BLaER1 treated with 17β-estradiol and CSF1 and Interleukin-3, amounts not matched to agents 10 nM and 100 nM (cell line): ENCODE data around the gene TMA7.

Experiments used
- H3K27ac ChIP-seq, 11 experiments: shearing (Covaris generic); formaldehyde crosslinking; 2 replicates each; pipeline ENCODE4 v1.8.1; 2022
- H3K27me3 ChIP-seq, 11 experiments: shearing (Covaris generic); formaldehyde crosslinking; 2 replicates each; pipeline ENCODE4 v1.8.1; 2022
- H3K36me3 ChIP-seq, 11 experiments: shearing (Covaris generic); formaldehyde crosslinking; 2 replicates each; pipeline ENCODE4 v1.8.1; 2022
- H3K4me1 ChIP-seq, 10 experiments: shearing (Covaris generic); formaldehyde crosslinking; 2 replicates each; pipeline ENCODE4 v1.8.1; 2022
- H3K4me2 ChIP-seq, 11 experiments: shearing (Covaris generic); formaldehyde crosslinking; 2 replicates each; pipeline ENCODE4 v1.8.1; 2022
- H3K4me3 ChIP-seq, 10 experiments: shearing (Covaris generic); formaldehyde crosslinking; 2 replicates each; pipeline ENCODE4 v1.8.1; 2022
- H3K9ac ChIP-seq, 11 experiments: shearing (Covaris generic); formaldehyde crosslinking; 2 replicates each; pipeline ENCODE4 v1.8.1; 2022
- H3K9me3 ChIP-seq, 11 experiments: shearing (Covaris generic); formaldehyde crosslinking; replicated peaks in 1 of 11; 2 replicates each; pipeline ENCODE4 v1.8.1; 2022
- H4K20me1 ChIP-seq, 11 experiments: shearing (Covaris generic); formaldehyde crosslinking; 2 replicates each; pipeline ENCODE4 v1.8.1; 2022
- Cebpa-rat ChIP-seq, 11 experiments: shearing (Covaris generic); IDR thresholded peaks; 2 replicates each; pipeline ENCODE4 v1.8.1; 2022

Gene TMA7

DNA sequence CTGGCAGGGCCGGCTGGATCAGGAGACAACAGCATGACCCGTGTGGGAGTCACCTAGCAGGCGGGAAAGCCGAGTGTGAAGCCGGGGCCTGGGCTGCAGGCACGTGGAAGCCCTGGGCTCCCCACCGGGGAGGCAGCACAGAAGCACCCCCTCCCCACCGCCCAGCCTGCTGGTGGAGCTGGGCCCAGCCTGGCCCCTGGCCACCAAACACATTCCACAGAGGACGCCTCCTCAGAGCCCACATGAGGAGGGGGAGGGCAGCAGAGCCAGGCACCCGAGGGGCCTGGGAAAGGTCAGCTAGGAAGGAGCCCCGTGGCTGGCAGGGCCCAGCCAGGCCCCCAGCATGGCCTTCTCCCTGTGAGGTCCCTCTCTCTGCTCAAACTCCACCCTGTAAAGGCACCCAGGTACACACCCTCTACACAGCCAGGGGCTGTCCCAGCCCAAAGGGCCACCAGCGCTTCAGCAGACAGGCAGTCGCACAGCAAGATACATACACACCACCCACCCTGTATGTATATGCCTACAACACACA, 14.7 kb upstream of the TMA7 start:
- Histone ChIP-seq H3K4me2 (peak overlapping the region; percentile 35 to 100 (median 97); a peak in 21 of 22 replicates), H3K27ac (peak overlapping the region in 9 of 11 experiments; percentile 52 to 99 (median 97); a peak in 15 of 22 replicates), H3K27me3 (no peaks in the 10 kb centered on the region), H3K4me3 (0 out of 20 replicates have a peak overlapping the region, but pooled peaks of 1 of the 10 experiments have one; percentile 89), H3K36me3 (peaks cover 0 to 51% (median 37%) of the 10 kb centered on the region in 11 experiments; a peak in 19 of 22 replicates), H3K9ac (peak overlapping the region in 10 of 11 experiments; percentile 21 to 100 (median 98); a peak in 17 of 22 replicates), H4K20me1 (peaks cover 0 to 81% (median 69%) of the 10 kb centered on the region in 11 experiments; a peak in 18 of 22 replicates), H3K9me3 (no peaks in the 10 kb centered on the region), H3K4me1 (peaks cover 53 to 75% (median 74%) of the 10 kb centered on the region in 10 experiments)
- no peak for TF ChIP-seq Cebpa-rat (IDR thresholded peaks at IDR 0.05)

DNA sequence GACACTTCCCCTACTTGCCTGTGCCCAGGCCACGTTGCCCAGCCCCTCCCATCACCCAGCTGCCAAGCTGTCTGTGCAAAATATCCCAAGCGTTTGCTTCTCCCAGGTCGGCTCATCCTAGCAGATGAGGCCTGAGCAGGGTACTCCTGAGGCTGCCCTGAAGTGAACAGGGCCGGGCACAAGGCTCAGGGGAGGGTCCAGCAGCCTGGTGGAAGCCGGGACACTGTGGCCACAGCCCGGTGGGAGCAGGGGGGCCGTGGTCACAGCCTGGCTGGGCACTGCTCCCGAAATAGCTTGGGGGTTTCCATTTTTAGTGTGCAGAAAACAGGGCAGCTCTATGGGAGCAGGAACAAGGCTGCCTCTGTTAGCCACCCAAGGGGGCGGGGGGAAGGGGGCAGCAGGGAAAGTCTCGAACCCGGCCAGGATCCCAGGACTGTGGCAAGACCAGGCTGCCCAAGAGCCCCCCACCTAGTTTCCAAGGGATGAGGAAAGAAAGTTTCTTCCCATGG, 13.6 kb upstream of the TMA7 start:
- H3K9me3 ChIP-seq = no peaks in the 10 kb centered on the region
- no peaks in the 10 kb centered on the region for H3K27me3 ChIP-seq
- peaks cover 53 to 85% (median 78%) of the 10 kb centered on the region in 10 experiments for H3K4me1 ChIP-seq
- TF ChIP-seq Cebpa-rat (IDR thresholded peaks at IDR 0.05) = no peak
- peak overlapping the region; percentile 21 to 100 (median 97); a peak in 20 of 22 replicates for H3K9ac ChIP-seq
- H4K20me1 ChIP-seq = peaks cover 0 to 70% (median 58%) of the 10 kb centered on the region in 11 experiments; a peak in 18 of 22 replicates
- H3K36me3 ChIP-seq = peaks cover 0 to 40% (median 28%) of the 10 kb centered on the region in 11 experiments; a peak in 18 of 22 replicates
- peak overlapping the region in 8 of 10 experiments; percentile 88 to 97 (median 93); a peak in 16 of 20 replicates for H3K4me3 ChIP-seq
- peak overlapping the region in 9 of 11 experiments; percentile 52 to 99 (median 97); a peak in 18 of 22 replicates for H3K27ac ChIP-seq
- peak overlapping the region; percentile 87 to 100 (median 98) for H3K4me2 ChIP-seq

DNA sequence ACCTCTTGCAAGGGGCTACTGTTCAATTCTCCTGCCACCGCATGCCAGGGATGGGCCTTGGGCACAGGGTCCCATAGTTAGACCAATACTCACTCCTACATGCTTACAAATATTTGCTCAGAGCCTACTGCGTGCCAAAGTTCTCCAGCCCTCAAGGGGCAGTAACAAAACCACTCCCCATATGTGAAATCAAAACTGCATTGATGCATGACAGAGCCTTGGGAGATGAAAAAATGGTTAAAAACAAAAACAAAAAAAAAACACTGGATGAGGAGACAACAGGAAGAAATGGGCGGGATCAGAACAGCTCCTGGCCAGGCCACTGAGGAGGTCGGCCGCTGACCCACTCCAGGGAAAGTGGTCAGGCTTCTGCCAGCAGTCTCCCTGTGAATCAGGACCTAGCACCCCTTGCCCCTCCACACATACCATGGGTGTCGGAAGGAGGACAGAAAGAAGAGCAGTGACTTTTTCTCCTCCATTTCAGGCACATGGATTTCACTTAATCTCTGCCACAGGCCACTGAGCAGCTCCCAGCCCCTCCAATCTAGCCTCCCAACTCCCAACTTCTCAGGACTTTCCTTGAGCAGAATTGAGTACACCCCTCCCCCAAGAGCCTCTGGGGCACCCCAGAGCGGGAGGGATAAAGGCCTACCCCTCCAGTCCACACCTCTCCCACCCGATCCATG, 13.0 kb upstream of the TMA7 start:
- H3K9me3 ChIP-seq = no peaks in the 10 kb centered on the region
- peak overlapping the region; percentile 87 to 100 (median 98) for H3K4me2 ChIP-seq
- peak overlapping the region in 9 of 11 experiments; percentile 52 to 99 (median 97); a peak in 18 of 22 replicates for H3K27ac ChIP-seq
- peaks cover 0 to 63% (median 52%) of the 10 kb centered on the region in 11 experiments; a peak in 18 of 22 replicates for H4K20me1 ChIP-seq
- peaks cover 53 to 82% (median 75%) of the 10 kb centered on the region in 10 experiments for H3K4me1 ChIP-seq
- H3K27me3 ChIP-seq = no peaks in the 10 kb centered on the region
- peak overlapping the region; percentile 1 to 100 (median 97); a peak in 21 of 22 replicates for H3K9ac ChIP-seq
- TF ChIP-seq Cebpa-rat (IDR thresholded peaks at IDR 0.05) = no peak
- H3K36me3 ChIP-seq = peaks cover 3 to 34% (median 25%) of the 10 kb centered on the region in 11 experiments; a peak in 21 of 22 replicates
- peak overlapping the region in 9 of 10 experiments; percentile 88 to 97 (median 92); a peak in 17 of 20 replicates for H3K4me3 ChIP-seq

DNA sequence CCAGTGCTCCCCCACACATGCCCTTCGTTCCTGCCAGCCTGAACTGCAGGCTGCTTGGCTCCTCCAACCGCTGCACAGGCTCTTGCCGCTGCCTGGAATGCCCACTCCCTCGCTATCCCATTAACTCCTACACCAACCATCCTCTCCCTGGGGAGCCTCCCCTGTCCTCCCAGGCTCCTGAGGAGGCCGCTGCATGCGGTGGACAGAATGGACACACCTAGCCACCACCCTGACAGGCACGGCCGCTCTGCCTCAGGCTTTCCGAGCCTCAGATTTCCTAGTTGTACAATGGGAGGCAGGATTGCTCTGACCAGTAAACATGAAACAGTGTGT, 12.5 kb upstream of the TMA7 start:
- H3K27ac ChIP-seq = peak overlapping the region in 9 of 11 experiments; percentile 52 to 99 (median 97); a peak in 18 of 22 replicates

DNA sequence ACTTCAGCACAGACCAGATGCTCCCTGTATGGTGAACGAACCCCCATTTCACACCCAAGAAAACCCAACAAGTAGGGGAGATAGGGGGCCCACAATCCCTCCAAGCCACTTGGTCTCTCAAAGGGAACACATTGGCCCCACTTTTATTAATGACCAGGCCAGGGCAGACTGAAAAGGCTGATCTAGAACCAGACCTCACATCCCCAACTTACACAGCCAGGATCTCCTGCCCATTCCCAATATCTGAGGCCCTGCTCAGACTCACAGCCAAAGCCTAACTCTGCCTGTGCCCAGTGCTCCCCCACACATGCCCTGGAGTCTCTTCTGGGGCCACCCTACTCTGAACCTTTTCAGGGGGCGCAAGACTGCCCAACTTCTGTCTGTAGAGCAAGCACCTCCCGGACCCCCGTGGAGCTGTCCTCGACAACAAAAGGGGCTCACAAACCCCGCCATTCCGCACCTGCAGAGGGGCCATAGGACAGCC, 11.9 kb upstream of the TMA7 start:
- H4K20me1 ChIP-seq = peaks cover 0 to 56% (median 42%) of the 10 kb centered on the region in 11 experiments; a peak in 18 of 22 replicates
- H3K4me1 ChIP-seq = peaks cover 45 to 72% (median 65%) of the 10 kb centered on the region in 10 experiments
- H3K9me3 ChIP-seq = no peaks in the 10 kb centered on the region
- H3K4me3 ChIP-seq = peak overlapping the region; percentile 88 to 97 (median 92)
- peaks cover 14 to 39% (median 29%) of the 10 kb centered on the region in 11 experiments for H3K36me3 ChIP-seq
- H3K27ac ChIP-seq = peak overlapping the region in 9 of 11 experiments; percentile 52 to 99 (median 97); a peak in 18 of 22 replicates
- no peak for TF ChIP-seq Cebpa-rat (IDR thresholded peaks at IDR 0.05)
- H3K4me2 ChIP-seq = peak overlapping the region; percentile 87 to 100 (median 98)
- H3K27me3 ChIP-seq = no peaks in the 10 kb centered on the region
- peak overlapping the region; percentile 89 to 100 (median 97) for H3K9ac ChIP-seq

More for the DNA sequence above, 12.5 kb upstream of the TMA7 start:
- H3K4me1 ChIP-seq = peaks cover 50 to 77% (median 70%) of the 10 kb centered on the region in 10 experiments
- H3K9ac ChIP-seq = peak overlapping the region; percentile 89 to 100 (median 97); a peak in 21 of 22 replicates
- H3K4me2 ChIP-seq = peak overlapping the region; percentile 87 to 100 (median 98)
- TF ChIP-seq Cebpa-rat (IDR thresholded peaks at IDR 0.05) = no peak
- H3K36me3 ChIP-seq = peaks cover 8 to 35% (median 29%) of the 10 kb centered on the region in 11 experiments
- peak overlapping the region in 9 of 10 experiments; percentile 88 to 97 (median 92); a peak in 18 of 20 replicates for H3K4me3 ChIP-seq
- H4K20me1 ChIP-seq = peaks cover 0 to 58% (median 47%) of the 10 kb centered on the region in 11 experiments; a peak in 18 of 22 replicates
- H3K27me3 ChIP-seq = no peaks in the 10 kb centered on the region
- no peaks in the 10 kb centered on the region for H3K9me3 ChIP-seq

DNA sequence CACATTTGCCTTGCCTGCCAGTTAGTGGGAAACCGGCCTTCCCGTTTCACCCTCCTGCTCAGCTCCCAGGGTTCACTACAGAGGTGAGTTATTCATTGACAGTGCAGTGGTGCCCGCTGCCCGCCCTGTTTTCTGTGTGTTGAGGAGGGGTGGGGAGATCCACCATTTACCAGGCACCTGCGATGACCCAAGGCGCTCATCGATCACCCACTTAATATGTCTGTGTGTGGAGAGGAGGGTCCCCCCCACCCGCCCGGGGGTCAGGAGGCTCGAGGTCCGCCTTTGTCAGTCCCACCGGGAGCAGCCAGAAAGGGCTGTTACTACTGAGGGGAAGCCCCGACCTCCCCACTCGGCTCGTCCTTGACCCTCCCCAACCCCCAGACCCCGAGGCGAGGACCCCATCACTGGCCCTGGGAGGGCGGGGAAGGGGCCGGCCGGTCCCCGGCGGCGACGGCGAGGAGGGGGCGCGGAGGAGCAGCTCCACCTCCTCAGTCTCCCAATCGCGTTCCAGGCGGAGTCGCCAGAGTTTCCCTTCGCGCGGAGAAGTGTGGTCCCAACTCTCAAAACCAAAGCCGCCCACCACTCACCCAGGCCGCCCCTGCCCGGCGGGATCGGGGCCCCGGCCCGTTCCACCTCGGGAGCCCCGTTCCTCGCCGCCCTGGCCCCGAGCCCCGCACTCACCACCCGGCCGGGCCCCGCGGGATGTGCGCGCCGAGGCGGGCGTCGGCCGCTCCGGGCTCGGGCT, 11.3 kb upstream of the TMA7 start:
- H3K36me3 ChIP-seq = peaks cover 20 to 40% (median 29%) of the 10 kb centered on the region in 11 experiments
- no peaks in the 10 kb centered on the region for H3K27me3 ChIP-seq
- no peaks in the 10 kb centered on the region for H3K9me3 ChIP-seq
- H3K4me1 ChIP-seq = peaks cover 39 to 66% (median 59%) of the 10 kb centered on the region in 10 experiments
- peak overlapping the region; percentile 88 to 97 (median 92) for H3K4me3 ChIP-seq
- H3K4me2 ChIP-seq = peak overlapping the region; percentile 87 to 100 (median 98)
- H3K27ac ChIP-seq = peak overlapping the region; percentile 67 to 99 (median 96)
- TF ChIP-seq Cebpa-rat (IDR thresholded peaks at IDR 0.05) = no peak
- peaks cover 0 to 53% (median 35%) of the 10 kb centered on the region in 11 experiments; a peak in 18 of 22 replicates for H4K20me1 ChIP-seq
- H3K9ac ChIP-seq = peak overlapping the region; percentile 89 to 100 (median 97)

DNA sequence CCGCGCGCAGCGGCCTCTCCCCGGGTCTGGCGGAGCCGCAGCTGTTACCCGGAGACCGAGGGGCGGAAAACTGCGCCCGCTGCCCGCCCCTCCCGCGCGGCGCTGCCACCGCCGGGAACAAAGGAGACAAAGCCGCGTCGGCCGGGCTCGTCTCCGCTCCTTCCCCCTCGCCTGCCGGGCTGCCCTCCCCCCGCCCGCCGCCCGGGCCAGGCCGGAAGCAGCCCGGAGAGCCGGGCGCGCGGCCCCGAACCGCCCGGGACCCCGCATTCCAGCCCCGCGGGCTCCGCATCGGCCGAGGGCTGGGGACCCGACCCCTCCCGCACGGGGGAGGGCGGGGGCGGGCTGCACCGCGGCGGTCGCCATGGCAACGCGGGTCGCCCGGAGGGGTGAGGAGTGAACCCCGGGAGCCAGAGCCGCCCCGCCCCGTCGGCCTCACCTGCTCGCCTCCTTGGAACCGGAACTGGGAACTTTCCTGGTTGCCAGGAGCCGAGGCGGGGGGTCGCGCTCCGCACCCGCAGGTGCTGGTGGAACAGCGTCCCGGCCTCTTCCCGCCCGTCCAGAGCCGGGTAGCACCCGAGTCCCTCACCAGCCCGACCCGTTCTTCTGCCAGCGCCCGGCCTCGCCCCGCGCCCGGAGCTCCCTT, 10.6 kb upstream of the TMA7 start:
- TF ChIP-seq Cebpa-rat (IDR thresholded peaks at IDR 0.05) = no peak
- H3K27ac ChIP-seq = peak overlapping the region; percentile 67 to 99 (median 96)
- H4K20me1 ChIP-seq = peaks cover 0 to 46% (median 29%) of the 10 kb centered on the region in 11 experiments; a peak in 18 of 22 replicates
- H3K4me2 ChIP-seq = peak overlapping the region; percentile 87 to 100 (median 98)
- no peaks in the 10 kb centered on the region for H3K9me3 ChIP-seq
- peak overlapping the region; percentile 89 to 100 (median 97) for H3K9ac ChIP-seq
- H3K36me3 ChIP-seq = peaks cover 24 to 40% (median 29%) of the 10 kb centered on the region in 11 experiments
- H3K4me1 ChIP-seq = peaks cover 36 to 62% (median 54%) of the 10 kb centered on the region in 10 experiments
- H3K4me3 ChIP-seq = peak overlapping the region; percentile 88 to 97 (median 92)
- H3K27me3 ChIP-seq = no peaks in the 10 kb centered on the region
